LNCaP clone FGC (cell line): ENCODE data around the gene ACAA1.
A peak's percentile ranks its signal among the peaks of the same experiment; 100 is the strongest.

Experiments used
- DNase-seq: peaks from one replicate; pipeline ENCODE4 v3.0.0-alpha.2; 2011; ENCODE audit warnings: low read depth
- H3K4me3 ChIP-seq: 2 replicates; pipeline ENCODE4 v1.5.1; 2011; ENCODE audit warnings: mild to moderate bottlenecking, low read depth, low read length, control low read depth
- CTCF ChIP-seq: IDR thresholded peaks from 2 replicates; pipeline ENCODE4 v1.5.1; 2012; ENCODE audit warnings: mild to moderate bottlenecking; ENCODE audit not compliant: control insufficient read depth, insufficient read depth; ENCODE audit errors: extremely low read depth

ACAA1 gene

GRCh38 chr3:38121451-38121831 lies 15.5 kb downstream of the ACAA1 start:
- TF ChIP-seq CTCF: no peak
- no peak overlapping the region for H3K4me3 ChIP-seq
- no peak for DNase-seq

- DNase-seq: no peak
- no peak for TF ChIP-seq CTCF
Observed at GRCh38 chr3:38120693-38121450, 16.1 kb downstream of the ACAA1 start.

DNA sequence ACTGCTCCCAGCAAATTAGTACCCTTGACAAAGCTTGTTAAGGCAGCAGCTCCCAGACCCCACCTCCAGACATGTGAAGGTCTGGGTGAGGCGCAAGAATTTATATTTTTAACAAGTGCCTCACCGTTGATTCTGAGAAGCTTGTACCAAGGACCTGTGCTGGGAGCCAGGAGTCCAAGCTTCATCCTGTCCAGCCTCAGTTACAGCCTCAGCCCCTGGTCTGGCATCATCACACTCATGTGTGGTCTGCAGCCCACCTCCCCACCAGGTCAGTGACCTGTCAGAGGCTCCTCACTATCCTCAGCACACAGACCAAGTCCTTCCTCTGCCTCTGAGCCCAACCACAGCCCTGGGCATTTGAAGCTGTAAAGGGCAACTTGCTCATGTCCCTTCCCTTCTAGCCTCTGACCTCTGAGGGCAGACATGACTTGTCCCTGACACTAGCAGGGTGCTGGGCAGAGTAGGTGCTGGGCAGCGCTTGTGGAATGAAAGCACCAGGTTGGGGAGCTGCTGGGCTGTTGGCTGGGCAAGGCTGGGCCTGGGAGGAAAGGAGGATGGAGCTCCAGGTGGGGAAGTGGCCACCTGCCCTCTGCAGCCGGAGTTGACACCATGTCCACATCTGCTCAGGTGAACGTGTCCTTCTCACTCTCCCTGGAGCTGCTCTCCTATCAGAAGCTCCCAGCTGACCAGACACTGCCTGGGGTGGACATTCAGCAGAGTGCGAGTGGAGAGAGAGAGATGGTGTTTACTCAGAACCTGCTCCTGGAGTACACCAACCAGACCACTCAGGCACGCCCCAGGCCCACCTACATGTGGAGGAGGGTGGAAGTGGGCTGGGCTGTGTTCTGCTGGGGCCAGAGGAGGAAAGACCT lies 16.9 kb downstream of the ACAA1 start:
- TF ChIP-seq CTCF: no peak
- DNase-seq: no peak
- H3K4me3 ChIP-seq: no peak overlapping the region

More at GRCh38 chr3:38120693-38121450, 16.1 kb downstream of the ACAA1 start:
- no peak overlapping the region for H3K4me3 ChIP-seq

- no peak overlapping the region for H3K4me3 ChIP-seq
- DNase-seq: no peak
- TF ChIP-seq CTCF: no peak
Observed at GRCh38 chr3:38119248-38119544, 17.7 kb downstream of the ACAA1 start.

- no peak for TF ChIP-seq CTCF
- DNase-seq: no peak
- no peak overlapping the region for H3K4me3 ChIP-seq
Observed at GRCh38 chr3:38118421-38119247, 18.3 kb downstream of the ACAA1 start.

DNA sequence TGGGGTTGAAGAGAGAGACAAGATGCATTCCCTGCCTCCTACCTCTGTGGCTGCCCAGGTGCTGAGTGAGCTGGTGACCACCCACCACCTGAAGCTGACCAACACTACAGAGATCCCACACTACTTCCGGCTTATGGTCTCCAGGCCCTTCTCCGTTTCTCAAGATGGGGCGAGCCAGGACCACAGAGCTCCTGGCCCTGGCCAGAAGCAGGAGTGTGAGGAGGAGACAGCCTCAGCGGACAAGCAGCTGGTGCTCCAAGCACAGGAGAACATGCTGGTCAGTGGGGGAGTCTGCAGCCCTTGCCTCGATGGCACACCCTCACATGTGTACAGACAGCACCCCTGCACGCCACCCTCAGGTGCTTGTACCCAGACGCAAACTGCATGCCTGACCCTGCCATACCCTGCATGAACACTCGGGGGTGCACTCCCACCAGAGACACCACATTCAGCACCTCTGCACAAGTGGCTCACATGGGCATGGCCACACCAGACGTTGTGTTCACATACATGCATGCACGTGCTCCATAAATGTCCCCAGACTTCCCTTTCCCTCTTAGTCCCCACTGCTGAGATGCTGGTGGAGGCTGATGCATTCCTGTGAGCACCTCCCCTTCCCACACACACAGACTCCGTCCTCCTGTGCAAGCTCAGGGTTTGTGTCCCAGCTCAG lies 19.0 kb downstream of the ACAA1 start:
- TF ChIP-seq CTCF: peak; percentile 82
- H3K4me3 ChIP-seq: no peak overlapping the region

More for the DNA sequence above, 19.0 kb downstream of the ACAA1 start:
- DNase-seq: no peak
